OCI-LY3 (cell line): ENCODE data around the gene CACNA2D3.

ENCODE experiments used
- H2AFZ ChIP-seq: fragments of 200-600, 300-600 bp; shearing (Covaris generic); 2 replicates; pipeline ENCODE4 v1.6.0; 2014; ENCODE audit warnings: antibody characterized with exemption, low read depth, low read length
- H3K27ac ChIP-seq: fragments of 200-600, 300-600 bp; sonication (generic); 2 replicates; pipeline ENCODE4 v1.5.1; 2014; ENCODE audit warnings: mild to moderate bottlenecking, low read length, moderate library complexity, mixed read lengths
- H3K27me3 ChIP-seq: fragments of 200-600, 300-600 bp; sonication (generic); 2 replicates; pipeline ENCODE4 v1.6.1; 2014; ENCODE audit warnings: low read depth, low read length, mixed read lengths
- H3K36me3 ChIP-seq: fragments of 200-600, 300-600 bp; sonication (generic); replicated peaks from 2 replicates; pipeline ENCODE3; 2014; ENCODE audit warnings: low read depth, low read length, mixed read lengths
- H3K4me1 ChIP-seq: fragments of 300-600, 200-600 bp; sonication (generic); 2 replicates; pipeline ENCODE4 v1.6.1; 2014; ENCODE audit warnings: low read length, mixed read lengths
- H3K4me2 ChIP-seq: fragments of 200-600, 300-600 bp; sonication (generic); 2 replicates; pipeline ENCODE4 v1.6.1; 2014; ENCODE audit warnings: low read length, mixed read lengths
- H3K4me3 ChIP-seq: fragments of 300-600, 200-600 bp; sonication (generic); 2 replicates; pipeline ENCODE4 v1.5.1; 2014; ENCODE audit warnings: antibody characterized with exemption, mild to moderate bottlenecking, low read length, moderate library complexity
- H3K79me2 ChIP-seq: fragments of 300-600, 200-600 bp; shearing (Covaris generic); 2 replicates; pipeline ENCODE4 v1.6.1; 2014; ENCODE audit warnings: mild to moderate bottlenecking, low read length, mixed read lengths
- H3K9ac ChIP-seq: fragments of 300-600, 200-600 bp; shearing (Covaris generic); 2 replicates; pipeline ENCODE4 v1.6.0; 2014; ENCODE audit warnings: mild to moderate bottlenecking, low read length, moderate library complexity
- H3K9me3 ChIP-seq: fragments of 200-600, 300-600 bp; shearing (Covaris generic); 2 replicates; pipeline ENCODE4 v1.6.1; 2014; ENCODE audit warnings: low read length, mixed read lengths; ENCODE audit not compliant: insufficient read depth
- H4K20me1 ChIP-seq: fragments of 200-600, 300-600 bp; sonication (generic); 2 replicates; pipeline ENCODE4 v1.6.1; 2016; ENCODE audit warnings: low read length, mixed read lengths; ENCODE audit not compliant: insufficient read depth
- EZH2phosphoT487 ChIP-seq: fragments of 200-600 bp; shearing (Covaris generic); IDR thresholded peaks from 2 replicates; pipeline ENCODE4 v1.6.1; 2018; ENCODE audit warnings: antibody characterized with exemption, mixed run types, low read depth
- TF ChIP-seq, protein P1 (sequence below): fragments of 200-600, 300-600 bp; sonication (generic); IDR thresholded peaks from 2 replicates; pipeline ENCODE4 v1.5.1; 2014; ENCODE audit warnings: antibody characterized with exemption, low read length, low read depth

CACNA2D3 gene

DNA sequence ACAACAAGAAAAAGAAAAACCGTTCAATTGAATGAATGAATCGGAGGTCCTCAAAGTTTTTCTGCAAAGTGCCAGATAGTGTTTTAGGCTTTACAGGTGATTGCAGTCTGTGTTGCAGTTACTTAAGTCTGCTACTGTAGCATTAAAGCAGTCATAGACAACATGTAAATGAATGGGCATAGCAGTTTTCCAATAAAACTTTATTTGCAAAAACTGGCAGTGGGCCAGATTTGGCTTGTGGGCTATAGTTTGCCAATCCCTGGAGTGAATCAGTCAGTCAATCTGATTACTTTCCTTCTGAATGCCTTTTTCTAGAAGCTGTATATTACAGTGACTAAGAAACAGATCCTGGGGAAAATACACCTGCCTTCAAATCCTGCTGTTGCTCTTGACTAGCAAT, 562.9 kb downstream of the CACNA2D3 start:
- Histone ChIP-seq H3K36me3 (no peaks in the 10 kb centered on the region), H3K4me3 (no peak overlapping the region), H3K27me3 (no peaks in the 10 kb centered on the region), H3K9ac (no peak overlapping the region), H3K9me3 (no peaks in the 10 kb centered on the region), H4K20me1 (no peaks in the 10 kb centered on the region), H3K27ac (no peak overlapping the region), H2AFZ (no peak overlapping the region), H3K79me2 (no peaks in the 10 kb centered on the region), H3K4me1 (no peaks in the 10 kb centered on the region), H3K4me2 (no peak overlapping the region)
- TF ChIP-seq EZH2phosphoT487: no peak
- TF ChIP-seq, protein P1, sequence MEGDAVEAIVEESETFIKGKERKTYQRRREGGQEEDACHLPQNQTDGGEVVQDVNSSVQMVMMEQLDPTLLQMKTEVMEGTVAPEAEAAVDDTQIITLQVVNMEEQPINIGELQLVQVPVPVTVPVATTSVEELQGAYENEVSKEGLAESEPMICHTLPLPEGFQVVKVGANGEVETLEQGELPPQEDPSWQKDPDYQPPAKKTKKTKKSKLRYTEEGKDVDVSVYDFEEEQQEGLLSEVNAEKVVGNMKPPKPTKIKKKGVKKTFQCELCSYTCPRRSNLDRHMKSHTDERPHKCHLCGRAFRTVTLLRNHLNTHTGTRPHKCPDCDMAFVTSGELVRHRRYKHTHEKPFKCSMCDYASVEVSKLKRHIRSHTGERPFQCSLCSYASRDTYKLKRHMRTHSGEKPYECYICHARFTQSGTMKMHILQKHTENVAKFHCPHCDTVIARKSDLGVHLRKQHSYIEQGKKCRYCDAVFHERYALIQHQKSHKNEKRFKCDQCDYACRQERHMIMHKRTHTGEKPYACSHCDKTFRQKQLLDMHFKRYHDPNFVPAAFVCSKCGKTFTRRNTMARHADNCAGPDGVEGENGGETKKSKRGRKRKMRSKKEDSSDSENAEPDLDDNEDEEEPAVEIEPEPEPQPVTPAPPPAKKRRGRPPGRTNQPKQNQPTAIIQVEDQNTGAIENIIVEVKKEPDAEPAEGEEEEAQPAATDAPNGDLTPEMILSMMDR: no peak

DNA sequence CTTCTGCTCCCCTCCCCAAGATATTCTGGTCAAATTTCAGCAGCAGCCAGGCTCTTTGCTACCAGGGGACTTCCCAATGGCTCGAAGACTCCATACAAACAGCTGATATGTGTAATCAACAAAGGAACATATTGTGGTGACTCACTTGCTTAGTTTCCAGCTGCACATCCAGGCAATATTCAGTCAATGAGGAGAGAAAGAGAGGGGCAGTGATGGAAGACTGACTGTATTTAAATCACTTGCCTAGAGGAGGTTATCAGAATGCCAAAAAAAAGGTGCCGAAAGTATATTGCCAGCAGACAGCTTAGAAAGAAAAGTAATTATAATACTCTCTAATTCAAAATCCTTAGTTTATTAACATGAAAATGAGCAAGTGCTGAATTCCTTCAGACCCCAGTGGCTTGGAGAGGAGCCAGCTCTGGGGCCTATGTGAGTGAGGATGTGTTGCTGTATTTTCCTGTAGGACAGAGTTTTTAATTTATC, 569.0 kb downstream of the CACNA2D3 start:
- no peak for TF ChIP-seq EZH2phosphoT487
- TF ChIP-seq, protein P1: no peak
- no peak overlapping the region for H2AFZ ChIP-seq
- no peak overlapping the region for H3K27ac ChIP-seq

DNA sequence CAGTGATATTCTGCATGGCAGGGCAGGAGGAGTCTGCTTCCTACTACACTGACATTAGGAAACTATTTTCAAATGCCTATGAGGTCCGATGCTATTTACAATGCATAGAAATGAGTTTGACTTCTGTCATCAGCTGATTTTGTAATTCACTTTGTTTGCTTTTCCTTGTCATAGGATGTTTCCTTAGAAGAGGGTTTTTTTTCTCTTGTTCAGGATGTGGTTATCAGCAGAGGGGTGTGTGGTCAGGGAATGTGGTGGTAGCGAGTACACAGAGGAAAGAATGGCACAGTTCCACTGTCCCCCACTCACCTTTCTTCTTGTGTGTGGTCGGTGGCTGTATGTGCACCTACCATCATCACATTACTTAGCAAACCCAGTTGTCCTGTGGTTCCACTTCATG, 574.0 kb downstream of the CACNA2D3 start:
- H3K9me3 ChIP-seq: no peaks in the 10 kb centered on the region
- H3K4me1 ChIP-seq: no peaks in the 10 kb centered on the region
- TF ChIP-seq, protein P1: no peak
- TF ChIP-seq EZH2phosphoT487: no peak
- no peaks in the 10 kb centered on the region for H3K79me2 ChIP-seq
- H3K27me3 ChIP-seq: no peaks in the 10 kb centered on the region
- H3K9ac ChIP-seq: no peak overlapping the region
- H4K20me1 ChIP-seq: no peaks in the 10 kb centered on the region
- no peak overlapping the region for H3K4me3 ChIP-seq
- H3K4me2 ChIP-seq: no peak overlapping the region
- no peaks in the 10 kb centered on the region for H3K36me3 ChIP-seq
- H2AFZ ChIP-seq: no peak overlapping the region
- H3K27ac ChIP-seq: no peak overlapping the region

More for the DNA sequence above, 569.0 kb downstream of the CACNA2D3 start:
- Histone ChIP-seq H3K36me3 (no peaks in the 10 kb centered on the region), H3K9me3 (no peaks in the 10 kb centered on the region), H4K20me1 (no peaks in the 10 kb centered on the region), H3K4me3 (no peak overlapping the region), H3K4me2 (no peak overlapping the region), H3K79me2 (no peaks in the 10 kb centered on the region), H3K4me1 (no peaks in the 10 kb centered on the region), H3K27me3 (no peaks in the 10 kb centered on the region), H3K9ac (no peak overlapping the region)

DNA sequence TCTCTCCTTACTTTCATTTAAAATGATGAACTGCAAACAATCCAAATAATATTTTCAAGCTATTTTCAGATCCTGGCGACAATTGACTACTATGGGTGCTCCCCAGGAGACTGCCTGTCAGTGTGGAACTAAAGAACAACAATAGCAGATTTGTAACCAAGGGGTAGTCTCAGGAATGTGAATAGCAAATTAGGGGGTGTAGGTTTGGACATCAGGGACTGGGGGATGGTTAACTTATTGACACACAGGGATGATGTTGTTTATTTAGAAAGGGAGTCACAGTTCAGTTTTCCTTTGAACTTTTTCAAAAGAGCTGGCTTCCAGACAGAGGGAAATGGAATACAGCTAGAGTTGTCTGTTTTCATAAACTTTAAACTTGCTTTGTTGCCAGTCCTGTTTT, 575.7 kb downstream of the CACNA2D3 start:
- Histone ChIP-seq H2AFZ (no peak overlapping the region), H3K79me2 (no peaks in the 10 kb centered on the region), H3K4me2 (no peak overlapping the region), H3K9me3 (no peaks in the 10 kb centered on the region), H3K27me3 (no peaks in the 10 kb centered on the region), H3K4me3 (no peak overlapping the region), H3K4me1 (no peaks in the 10 kb centered on the region), H3K9ac (no peak overlapping the region), H3K36me3 (no peaks in the 10 kb centered on the region), H4K20me1 (no peaks in the 10 kb centered on the region), H3K27ac (no peak overlapping the region)
- TF ChIP-seq, protein P1: no peak
- no peak for TF ChIP-seq EZH2phosphoT487
